Left kidney (tissue), 2 donors: Measurements from ENCODE around the gene ADRA2B. TPM values are rescaled to one million over a fixed set of nuclear protein-coding genes. Genes with fewer than 3 reads are reported as not detected.
"Not testable (repeated sequence)": the region's sequence is repeated elsewhere in the genome, so short reads cannot be mapped to it uniquely, and the experiment has no call there.

Experiments
- DNase-seq: peaks from one replicate; pipeline ENCODE4 v3.0.0-alpha.2; 2013
- polyA plus RNA-seq: library from polyadenylated mRNA; unstranded; fragments of 120-200 nt; gene quantifications from one replicate; pipeline ENCODE4 v1.2.1, GENCODE V29; 2013; ENCODE audit not compliant: insufficient read length

The ADRA2B gene
- polyA plus RNA-seq, 1 donor = 4.4 TPM

GRCh38 chr2:96151595-96152303 is 35.4 kb upstream of the ADRA2B start:
- no peak for DNase-seq

- no peak for DNase-seq
Observed at GRCh38 chr2:96150791-96151594, 34.6 kb upstream of the ADRA2B start.

- no peak for DNase-seq
Observed at GRCh38 chr2:96150007-96150640, 33.8 kb upstream of the ADRA2B start.

- DNase-seq = peak; percentile 75
Observed at GRCh38 chr2:96148410-96149217, 32.2 kb upstream of the ADRA2B start.

- no peak for DNase-seq
Observed at GRCh38 chr2:96147593-96148201, 31.3 kb upstream of the ADRA2B start.

- DNase-seq = no peak
Observed at GRCh38 chr2:96146881-96147592, 30.7 kb upstream of the ADRA2B start.

- DNase-seq = no peak
Observed at GRCh38 chr2:96146153-96146880, 29.9 kb upstream of the ADRA2B start.

- no peak for DNase-seq
Observed at GRCh38 chr2:96145848-96146152, 29.4 kb upstream of the ADRA2B start.

GRCh38 chr2:96145036-96145847 is 28.9 kb upstream of the ADRA2B start, which contains the start of gene DUSP2:
DUSP2 (minus strand) TSS chr2:96145440; CDS start chr2:96145354, 86 bp downstream.
- no peak for DNase-seq

- no peak for DNase-seq
Observed at GRCh38 chr2:96144481-96145035, 28.2 kb upstream of the ADRA2B start.

- DNase-seq = no peak
Observed at GRCh38 chr2:96143848-96144480, 27.6 kb upstream of the ADRA2B start.

- DNase-seq = no peak
Observed at GRCh38 chr2:96143231-96143847, 27.0 kb upstream of the ADRA2B start.

GRCh38 chr2:96142217-96143113 is 26.1 kb upstream of the ADRA2B start:
- DNase-seq = no peak

GRCh38 chr2:96141624-96141967 is 25.2 kb upstream of the ADRA2B start:
- DNase-seq = not testable (repeated sequence)

GRCh38 chr2:96140941-96141623 is 24.7 kb upstream of the ADRA2B start:
- no peak for DNase-seq

- DNase-seq = no peak
Observed at GRCh38 chr2:96139181-96139758, 22.9 kb upstream of the ADRA2B start.
